Esophagus squamous epithelium (tissue), 5 donors: Measurements from ENCODE around the gene IRAK4. TPM values are rescaled to one million over a fixed set of nuclear protein-coding genes. Genes with fewer than 3 reads are reported as not detected.

Source experiments
- DNase-seq: peaks from one replicate; lab custom pipeline; 2025; lab: John Stamatoyannopoulos, UW
- H3K27ac ChIP-seq, 4 donors: fragments of 200-600 bp; sonication (generic); one replicate each; pipeline ENCODE4 v1.5.1; 2016 to 2019; ENCODE audit warnings: mild to moderate bottlenecking in 1 of 4
- H3K27me3 ChIP-seq, 4 donors: fragments of 200-600 bp; sonication (generic); 1 replicate in 3 of 4; 2 replicates in 1 of 4; pipeline versions ENCODE4 v1.5.1 to v1.6.0; 2017 to 2021; ENCODE audit warnings: antibody characterized with exemption in 1 of 4
- H3K36me3 ChIP-seq, 3 donors: fragments of 200-600 bp; sonication (generic); one replicate each; pipeline ENCODE4 v1.5.1; 2016 to 2019
- H3K4me1 ChIP-seq, 3 donors: fragments of 200-600 bp; sonication (generic); one replicate each; pipeline ENCODE4 v1.5.1; 2017 to 2019
- H3K4me3 ChIP-seq, 4 donors: fragments of 200-600 bp; sonication (generic); 1 replicate in 3 of 4; 2 replicates in 1 of 4; pipeline ENCODE4 v1.5.1; 2016 to 2019; ENCODE audit warnings: mild to moderate bottlenecking in 2 of 4, moderate library complexity in 1 of 4
- H3K9me3 ChIP-seq, 3 donors: fragments of 200-600 bp; sonication (generic); one replicate each; pipeline ENCODE4 v1.5.1; 2016 to 2019
- POLR2A ChIP-seq, 4 donors: fragments of 450-650 bp; IDR thresholded peaks; one replicate each; pipeline ENCODE4 v1.6.1; 2017; ENCODE audit warnings: antibody characterized with exemption in 4 of 4, mild to moderate bottlenecking in 4 of 4, moderate library complexity in 3 of 4
- WGBS, 2 donors: methylation state at CpG; one replicate each; pipeline ENCODE4 v1.1.5; 2018; 5-methylcytosine and 5-hydroxymethylcytosine counted together
- intact Hi-C: fragments of 100-400 bp; cut with DNase I; formaldehyde crosslinking; loops from one replicate; pipeline ENCODE4 v1.15.0; 2022
- total RNA-seq, 4 donors: library from RNA; depleted of rRNA; stranded (reverse); fragments of >200 nt; gene quantifications; one replicate each; pipeline ENCODE4 v1.1.0, GENCODE V29; 2016
- TF ChIP-seq, protein P1 (sequence below), 6 experiments: fragments of 450-650 bp in 4 of 6; fragments of 200-600 bp in 2 of 6; sonication (generic) in 2 of 6; IDR thresholded peaks; one replicate each; pipeline ENCODE4 v1.5.1; 2016 to 2019; ENCODE audit warnings: antibody characterized with exemption in 6 of 6, mild to moderate bottlenecking in 4 of 6, moderate library complexity in 4 of 6
- donor health status: DM: yes; HTN: yes; CAD: no.

IRAK4 gene
- total RNA-seq, 4 donors from 2014 or later, result 19.8 to 26.3 (median 22.5) TPM

DNA sequence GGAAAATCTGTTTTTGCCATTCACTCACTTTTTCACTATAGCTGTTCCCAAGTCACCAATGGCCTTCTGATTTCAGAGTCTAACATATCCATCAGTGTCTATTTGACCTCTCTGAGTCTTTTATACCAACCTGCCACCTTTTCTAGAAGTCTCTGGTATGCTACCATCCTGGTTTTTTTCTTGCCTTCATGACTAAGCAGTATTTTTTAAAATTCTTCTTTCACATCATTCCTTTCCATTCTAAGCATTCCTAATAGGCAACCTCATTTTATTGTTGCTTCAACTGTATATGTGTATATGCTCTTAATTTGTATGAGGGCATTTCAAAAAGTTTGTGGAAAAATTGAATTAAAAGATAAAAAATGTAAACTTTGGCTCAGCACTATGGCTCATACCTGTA is 5.0 kb downstream of the IRAK4 start:
- H3K4me1 ChIP-seq, result peaks cover 5 to 39% (median 17%) of the 10 kb centered on the region in 3 donors
- H3K4me3 ChIP-seq, result no peak overlapping the region
- H3K36me3 ChIP-seq, result peaks cover 0 to 20% (median 0%) of the 10 kb centered on the region in 3 donors
- no peak for TF ChIP-seq POLR2A (IDR thresholded peaks at IDR 0.05)
- TF ChIP-seq, protein P1, sequence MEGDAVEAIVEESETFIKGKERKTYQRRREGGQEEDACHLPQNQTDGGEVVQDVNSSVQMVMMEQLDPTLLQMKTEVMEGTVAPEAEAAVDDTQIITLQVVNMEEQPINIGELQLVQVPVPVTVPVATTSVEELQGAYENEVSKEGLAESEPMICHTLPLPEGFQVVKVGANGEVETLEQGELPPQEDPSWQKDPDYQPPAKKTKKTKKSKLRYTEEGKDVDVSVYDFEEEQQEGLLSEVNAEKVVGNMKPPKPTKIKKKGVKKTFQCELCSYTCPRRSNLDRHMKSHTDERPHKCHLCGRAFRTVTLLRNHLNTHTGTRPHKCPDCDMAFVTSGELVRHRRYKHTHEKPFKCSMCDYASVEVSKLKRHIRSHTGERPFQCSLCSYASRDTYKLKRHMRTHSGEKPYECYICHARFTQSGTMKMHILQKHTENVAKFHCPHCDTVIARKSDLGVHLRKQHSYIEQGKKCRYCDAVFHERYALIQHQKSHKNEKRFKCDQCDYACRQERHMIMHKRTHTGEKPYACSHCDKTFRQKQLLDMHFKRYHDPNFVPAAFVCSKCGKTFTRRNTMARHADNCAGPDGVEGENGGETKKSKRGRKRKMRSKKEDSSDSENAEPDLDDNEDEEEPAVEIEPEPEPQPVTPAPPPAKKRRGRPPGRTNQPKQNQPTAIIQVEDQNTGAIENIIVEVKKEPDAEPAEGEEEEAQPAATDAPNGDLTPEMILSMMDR (IDR thresholded peaks at IDR 0.05), result no peak
- H3K9me3 ChIP-seq, result no peaks in the 10 kb centered on the region
- DNase-seq, result no peak
- intact Hi-C loops, result no loop called here
- no peaks in the 10 kb centered on the region for H3K27me3 ChIP-seq
- H3K27ac ChIP-seq, result no peak overlapping the region

GRCh38 chr12:43764528-43764927 is 5.8 kb downstream of the IRAK4 start:
- H3K36me3 ChIP-seq, result peaks cover 0 to 27% (median 0%) of the 10 kb centered on the region in 3 donors
- intact Hi-C loops, result no loop called here
- no peaks in the 10 kb centered on the region for H3K27me3 ChIP-seq
- no peak for TF ChIP-seq POLR2A (IDR thresholded peaks at IDR 0.05)
- TF ChIP-seq, protein P1 (IDR thresholded peaks at IDR 0.05), result no peak
- peaks cover 3 to 36% (median 16%) of the 10 kb centered on the region in 3 donors for H3K4me1 ChIP-seq
- no peak overlapping the region for H3K4me3 ChIP-seq
- H3K27ac ChIP-seq, result no peak overlapping the region
- DNase-seq, result no peak
- H3K9me3 ChIP-seq, result no peaks in the 10 kb centered on the region

GRCh38 chr12:43766291-43766690 is 7.5 kb downstream of the IRAK4 start:
- H3K9me3 ChIP-seq, result no peaks in the 10 kb centered on the region
- no peaks in the 10 kb centered on the region for H3K27me3 ChIP-seq
- no peak overlapping the region for H3K27ac ChIP-seq
- TF ChIP-seq, protein P1 (IDR thresholded peaks at IDR 0.05), result no peak
- no peak for TF ChIP-seq POLR2A (IDR thresholded peaks at IDR 0.05)
- DNase-seq, result no peak
- intact Hi-C loops, result no loop called here
- peaks cover 0 to 18% (median 5%) of the 10 kb centered on the region in 3 donors for H3K4me1 ChIP-seq
- no peak overlapping the region for H3K4me3 ChIP-seq
- peaks cover 0 to 43% (median 5%) of the 10 kb centered on the region in 3 donors for H3K36me3 ChIP-seq

- Histone ChIP-seq H3K4me3 (no peak overlapping the region), H3K36me3 (peaks cover 4 to 100% (median 28%) of the 10 kb centered on the region in 3 donors), H3K4me1 (no peaks in the 10 kb centered on the region), H3K27ac (no peak overlapping the region), H3K27me3 (no peaks in the 10 kb centered on the region), H3K9me3 (no peaks in the 10 kb centered on the region)
- TF ChIP-seq, protein P1 (IDR thresholded peaks at IDR 0.05), result peak in 5 of 6 experiments; percentile 20 to 56 (median 31)
- no peak for TF ChIP-seq POLR2A (IDR thresholded peaks at IDR 0.05)
- intact Hi-C loops, result loop anchor here (10.0 kb wide), 1 partner anchor 108 kb away; no protein-coding TSS in a partner anchor
- DNase-seq, result no peak
- WGBS, 2 donors, result 53 to 55% methylated on average over 3 of the region's 3 CpGs
These were observed 17.7 kb downstream of the IRAK4 start for GRCh38 chr12:43776498-43776897.

- TF ChIP-seq, protein P1 (IDR thresholded peaks at IDR 0.05), result no peak
- TF ChIP-seq POLR2A (IDR thresholded peaks at IDR 0.05), result no peak
- no peaks in the 10 kb centered on the region for H3K27me3 ChIP-seq
- H3K9me3 ChIP-seq, result no peaks in the 10 kb centered on the region
- peaks cover 3 to 67% (median 6%) of the 10 kb centered on the region in 3 donors for H3K36me3 ChIP-seq
- H3K4me3 ChIP-seq, result no peak overlapping the region
- H3K27ac ChIP-seq, result no peak overlapping the region
- no peak for DNase-seq
- no peaks in the 10 kb centered on the region for H3K4me1 ChIP-seq
- intact Hi-C loops, result no loop called here
These were observed 28.3 kb downstream of the IRAK4 start for GRCh38 chr12:43786899-43787693.
